CD14-positive monocyte (primary cell): ENCODE measurements around the gene CDC42BPB. TPM values are rescaled to one million over a fixed set of nuclear protein-coding genes. Genes with fewer than 3 reads are reported as not detected.

Experiments
- DNase-seq, 3 donors: peaks; one replicate each; pipeline ENCODE4 v3.0.0-alpha.2; 2011 to 2022
- H2AFZ ChIP-seq: 2 replicates; pipeline ENCODE4 v1.6.0; 2012; ENCODE audit warnings: mild to moderate bottlenecking, low read depth, low read length, inconsistent platforms; ENCODE audit not compliant: insufficient read depth, poor library complexity, severe bottlenecking
- H3K27ac ChIP-seq, 2 donors: 1 replicate in 1 of 2; 2 replicates in 1 of 2; pipeline ENCODE4 v1.5.1; 2012 to 2013; ENCODE audit warnings: low read length in 2 of 2, control low read depth in 1 of 2, inconsistent platforms in 1 of 2, low read depth in 1 of 2, mild to moderate bottlenecking in 1 of 2
- H3K27me3 ChIP-seq, 2 donors: one replicate each; pipeline versions ENCODE4 v1.6.0 to v1.6.1; 2011 to 2013; ENCODE audit warnings: low read length in 2 of 2; ENCODE audit not compliant: control insufficient read depth in 2 of 2, insufficient read depth in 2 of 2
- H3K36me3 ChIP-seq, 2 donors: replicated peaks in 1 of 2; 1 replicate in 1 of 2; 2 replicates in 1 of 2; pipeline versions ENCODE4 v1.5.1 to v1.6.1; 2012 to 2013; ENCODE audit warnings: low read length in 2 of 2, control low read depth in 1 of 2, inconsistent platforms in 1 of 2, mild to moderate bottlenecking in 1 of 2; ENCODE audit not compliant: insufficient read depth in 2 of 2, control insufficient read depth in 1 of 2
- H3K4me1 ChIP-seq, 2 donors: 1 replicate in 1 of 2; 2 replicates in 1 of 2; pipeline versions ENCODE4 v1.5.1 to v1.6.1; 2012 to 2013; ENCODE audit warnings: low read length in 2 of 2, control low read depth in 1 of 2, inconsistent platforms in 1 of 2, mild to moderate bottlenecking in 1 of 2, moderate library complexity in 1 of 2; ENCODE audit not compliant: insufficient read depth in 2 of 2, control insufficient read depth in 1 of 2
- H3K4me2 ChIP-seq: replicated peaks from 2 replicates; pipeline ENCODE3; 2012; ENCODE audit warnings: low read length, moderate library complexity, mild to moderate bottlenecking; ENCODE audit not compliant: poor library complexity, severe bottlenecking; ENCODE audit errors: extremely low read depth
- H3K4me3 ChIP-seq, 3 experiments: fragments of 200-600 bp in 1 of 3; sonication (generic) in 1 of 3; replicated peaks in 1 of 3; 1 replicate in 2 of 3; 2 replicates in 1 of 3; pipeline ENCODE4 v1.5.1; 2011 to 2013; ENCODE audit warnings: low read length in 3 of 3, mild to moderate bottlenecking in 3 of 3, control low read depth in 2 of 3, low read depth in 2 of 3, inconsistent platforms in 1 of 3, moderate library complexity in 1 of 3
- H3K79me2 ChIP-seq: 2 replicates; pipeline ENCODE4 v1.6.0; 2012; ENCODE audit warnings: mild to moderate bottlenecking, control low read depth, inconsistent platforms, low read length, moderate library complexity; ENCODE audit not compliant: insufficient read depth
- H3K9ac ChIP-seq: 2 replicates; pipeline ENCODE4 v1.6.0; 2017; ENCODE audit warnings: low read length, mild to moderate bottlenecking; ENCODE audit not compliant: insufficient read depth, poor library complexity, severe bottlenecking
- H3K9me3 ChIP-seq, 2 donors: replicated peaks in 1 of 2; 1 replicate in 1 of 2; 2 replicates in 1 of 2; pipeline versions ENCODE4 v1.5.1 to v1.6.1; 2012 to 2013; ENCODE audit warnings: low read length in 2 of 2, control low read depth in 1 of 2; ENCODE audit not compliant: control insufficient read depth in 1 of 2, insufficient read depth in 1 of 2
- H4K20me1 ChIP-seq: 2 replicates; pipeline ENCODE4 v1.6.0; 2012; ENCODE audit warnings: mild to moderate bottlenecking, low read length, control low read depth, moderate library complexity; ENCODE audit not compliant: insufficient read depth
- H3K27ac Mint-ChIP-seq, 7 donors: one replicate each; pipeline ENCODE4 v1.8.0; 2020; ENCODE audit warnings: mild to moderate bottlenecking in 7 of 7, mixed read lengths in 7 of 7, moderate library complexity in 6 of 7, inconsistent platforms in 2 of 7
- H3K27me3 Mint-ChIP-seq, 3 donors: one replicate each; pipeline ENCODE4 v1.8.0; 2021 to 2022; ENCODE audit warnings: low read depth in 3 of 3, mild to moderate bottlenecking in 3 of 3, mixed read lengths in 3 of 3, moderate library complexity in 3 of 3, inconsistent platforms in 1 of 3
- H3K36me3 Mint-ChIP-seq, 2 donors: one replicate each; pipeline ENCODE4 v1.8.0; 2020; ENCODE audit warnings: mixed read lengths in 2 of 2, inconsistent platforms in 1 of 2, mild to moderate bottlenecking in 1 of 2
- H3K4me1 Mint-ChIP-seq: one replicate; pipeline ENCODE4 v1.8.0; 2020; ENCODE audit warnings: mild to moderate bottlenecking, mixed read lengths
- H3K4me3 Mint-ChIP-seq, 2 donors: one replicate each; pipeline ENCODE4 v1.8.0; 2020; ENCODE audit warnings: mild to moderate bottlenecking in 2 of 2, mixed read lengths in 2 of 2, moderate library complexity in 1 of 2
- H3K9me3 Mint-ChIP-seq, 7 donors: one replicate each; pipeline ENCODE4 v1.8.0; 2020 to 2022; ENCODE audit warnings: mixed read lengths in 7 of 7, mild to moderate bottlenecking in 6 of 7, moderate library complexity in 6 of 7, inconsistent platforms in 2 of 7
- whole genome bisulfite sequencing: methylation state at CpG from one replicate; pipeline ENCODE4 v1.1.5; 2013; ENCODE audit warnings: missing lambda C conversion rate; ENCODE audit not compliant: insufficient coverage; 5-methylcytosine and 5-hydroxymethylcytosine counted together
- intact Hi-C, 2 donors: fragments of 100-400 bp; cut with micrococcal nuclease; formaldehyde crosslinking; loops; one replicate each; pipeline versions ENCODE4 v1.15.0 to v1.15.1; 2023
- polyA plus RNA-seq, 3 donors: library from polyadenylated mRNA; depleted of rRNA in 1 of 3; unstranded in 2 of 3; stranded (reverse) in 1 of 3; fragments of 300-500 nt in 2 of 3; fragments of >200 nt in 1 of 3; fragmentation: Illumina TruSeq in 2 of 3; gene quantifications; 1 replicate in 2 of 3; 2 replicates in 1 of 3; pipeline ENCODE4 v1.2.3, GENCODE V29; 2012 to 2021
- TF ChIP-seq, protein P1 (sequence below): fragments of 200-600 bp; IDR thresholded peaks from one replicate; pipeline ENCODE4 v1.8.0; 2022; ENCODE audit warnings: antibody characterized with exemption, mild to moderate bottlenecking

The CDC42BPB gene
- polyA plus RNA-seq, 3 donors: 0.25 to 19.0 (median 0.60) TPM

DNA sequence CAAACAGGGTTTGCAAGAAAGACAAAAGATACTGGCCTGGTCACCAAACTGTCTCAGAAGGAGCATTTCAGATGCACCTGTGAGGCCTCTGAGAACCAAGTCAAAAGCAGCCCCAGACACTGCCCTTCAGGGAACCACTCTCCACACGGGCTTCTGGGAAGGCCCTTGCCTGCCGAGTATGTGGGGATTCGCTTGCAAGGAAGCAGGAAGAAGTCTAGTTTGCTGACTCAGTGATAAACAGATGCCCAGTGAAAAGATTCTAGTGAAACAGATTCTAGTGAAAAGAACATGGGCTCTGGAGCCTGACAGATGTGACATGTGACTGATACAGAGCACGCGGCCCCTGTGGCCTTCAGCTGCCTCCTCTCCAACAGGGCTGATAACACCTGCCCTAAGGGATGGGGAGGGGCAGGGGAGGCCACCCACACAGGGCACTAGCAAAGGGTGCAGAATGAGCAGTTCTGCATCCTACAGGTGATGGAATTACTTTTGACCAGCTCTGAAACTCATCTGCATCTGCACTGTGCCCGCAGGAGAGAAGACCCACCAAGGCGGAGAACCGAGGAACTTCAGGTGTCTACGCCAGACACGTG lies 115.8 kb downstream of the CDC42BPB start:
- 74% methylated on average over 10 of the region's 10 CpGs for WGBS
- no peak overlapping the region for H2AFZ ChIP-seq
- H3K79me2 ChIP-seq: no peaks in the 10 kb centered on the region
- TF ChIP-seq, protein P1, sequence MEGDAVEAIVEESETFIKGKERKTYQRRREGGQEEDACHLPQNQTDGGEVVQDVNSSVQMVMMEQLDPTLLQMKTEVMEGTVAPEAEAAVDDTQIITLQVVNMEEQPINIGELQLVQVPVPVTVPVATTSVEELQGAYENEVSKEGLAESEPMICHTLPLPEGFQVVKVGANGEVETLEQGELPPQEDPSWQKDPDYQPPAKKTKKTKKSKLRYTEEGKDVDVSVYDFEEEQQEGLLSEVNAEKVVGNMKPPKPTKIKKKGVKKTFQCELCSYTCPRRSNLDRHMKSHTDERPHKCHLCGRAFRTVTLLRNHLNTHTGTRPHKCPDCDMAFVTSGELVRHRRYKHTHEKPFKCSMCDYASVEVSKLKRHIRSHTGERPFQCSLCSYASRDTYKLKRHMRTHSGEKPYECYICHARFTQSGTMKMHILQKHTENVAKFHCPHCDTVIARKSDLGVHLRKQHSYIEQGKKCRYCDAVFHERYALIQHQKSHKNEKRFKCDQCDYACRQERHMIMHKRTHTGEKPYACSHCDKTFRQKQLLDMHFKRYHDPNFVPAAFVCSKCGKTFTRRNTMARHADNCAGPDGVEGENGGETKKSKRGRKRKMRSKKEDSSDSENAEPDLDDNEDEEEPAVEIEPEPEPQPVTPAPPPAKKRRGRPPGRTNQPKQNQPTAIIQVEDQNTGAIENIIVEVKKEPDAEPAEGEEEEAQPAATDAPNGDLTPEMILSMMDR: no peak
- no peak overlapping the region for H3K27ac Mint-ChIP-seq
- H3K27ac ChIP-seq: no peak overlapping the region
- DNase-seq: no peak
- H3K4me1 ChIP-seq: no peaks in the 10 kb centered on the region
- intact Hi-C loops: no loop called here
- H3K27me3 Mint-ChIP-seq: peaks cover 0 to 4% (median 3%) of the 10 kb centered on the region in 3 donors
- no peaks in the 10 kb centered on the region for H3K9me3 Mint-ChIP-seq
- H3K4me2 ChIP-seq: no peak overlapping the region
- H4K20me1 ChIP-seq: no peaks in the 10 kb centered on the region
- H3K9me3 ChIP-seq: no peaks in the 10 kb centered on the region
- H3K4me3 ChIP-seq: no peak overlapping the region
- no peak overlapping the region for H3K4me3 Mint-ChIP-seq
- no peaks in the 10 kb centered on the region for H3K4me1 Mint-ChIP-seq
- H3K9ac ChIP-seq: no peak overlapping the region
- H3K36me3 ChIP-seq: peaks cover 3 to 33% of the 10 kb centered on the region in 2 donors
- peaks cover 47 to 50% of the 10 kb centered on the region in 2 donors for H3K36me3 Mint-ChIP-seq
- no peaks in the 10 kb centered on the region for H3K27me3 ChIP-seq

DNA sequence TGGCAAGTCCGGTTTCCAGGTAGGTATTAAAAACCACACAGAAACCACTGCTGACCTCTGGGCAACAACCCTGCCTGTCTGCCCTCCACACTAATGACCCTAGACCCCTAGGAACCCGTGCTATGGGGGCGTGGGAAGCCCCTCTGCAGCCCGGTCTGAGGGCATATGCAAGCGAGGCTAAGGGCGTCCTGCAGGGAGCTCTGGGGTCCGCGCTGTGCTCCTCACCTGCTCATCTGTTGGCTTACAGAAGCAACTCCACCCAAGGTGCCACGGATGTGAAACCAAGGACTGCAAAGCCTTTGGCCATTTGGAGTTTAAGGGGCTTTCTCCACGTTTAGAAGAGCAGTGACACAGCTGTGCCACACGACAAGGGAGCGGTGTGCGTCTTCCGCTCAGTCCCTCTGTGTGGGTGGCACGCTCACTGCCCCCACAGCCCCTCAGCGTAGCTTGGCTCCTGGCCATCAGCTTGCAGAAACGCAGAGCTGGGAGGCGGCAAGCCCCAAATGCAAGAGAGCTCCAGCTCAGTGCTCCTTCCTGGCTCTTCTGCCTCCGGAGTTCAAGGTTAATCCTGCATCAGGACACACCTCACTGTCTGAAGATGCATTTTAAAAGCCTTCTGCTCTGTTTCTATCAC lies 116.5 kb downstream of the CDC42BPB start:
- H3K27me3 Mint-ChIP-seq: peaks cover 0 to 4% (median 2%) of the 10 kb centered on the region in 3 donors
- DNase-seq: no peak
- intact Hi-C loops: no loop called here
- H3K4me1 Mint-ChIP-seq: no peaks in the 10 kb centered on the region
- no peaks in the 10 kb centered on the region for H3K9me3 Mint-ChIP-seq
- no peaks in the 10 kb centered on the region for H3K4me1 ChIP-seq
- no peak overlapping the region for H3K4me3 ChIP-seq
- H3K9ac ChIP-seq: no peak overlapping the region
- 87% methylated on average over 19 of the region's 19 CpGs for WGBS
- no peak overlapping the region for H3K4me2 ChIP-seq
- no peaks in the 10 kb centered on the region for H3K9me3 ChIP-seq
- H4K20me1 ChIP-seq: no peaks in the 10 kb centered on the region
- H3K36me3 Mint-ChIP-seq: peaks cover 41 to 43% of the 10 kb centered on the region in 2 donors
- H3K27me3 ChIP-seq: no peaks in the 10 kb centered on the region
- H2AFZ ChIP-seq: no peak overlapping the region
- peaks cover 0 to 27% of the 10 kb centered on the region in 2 donors for H3K36me3 ChIP-seq
- H3K27ac ChIP-seq: no peak overlapping the region
- no peak overlapping the region for H3K27ac Mint-ChIP-seq
- H3K79me2 ChIP-seq: no peaks in the 10 kb centered on the region
- TF ChIP-seq, protein P1: no peak
- no peak overlapping the region for H3K4me3 Mint-ChIP-seq
